HFF-Myc (cell line): Measurements from ENCODE around the gene HSPB3.

Source experiments
- DNase-seq: peaks from one replicate; pipeline ENCODE4 v3.0.0-alpha.2; 2011; ENCODE audit warnings: low read depth; ENCODE audit errors: extremely low read depth
- H3K4me3 ChIP-seq: replicated peaks from 2 replicates; pipeline ENCODE4 v1.5.1; 2011; ENCODE audit warnings: low read depth, mild to moderate bottlenecking, control low read depth, low read length
- TF ChIP-seq, protein P1 (sequence below): IDR thresholded peaks from 2 replicates; pipeline ENCODE4 v1.5.1; 2012; ENCODE audit warnings: mild to moderate bottlenecking, low read depth, low read length, control low read depth; ENCODE audit errors: missing control alignments

HSPB3 gene

DNA sequence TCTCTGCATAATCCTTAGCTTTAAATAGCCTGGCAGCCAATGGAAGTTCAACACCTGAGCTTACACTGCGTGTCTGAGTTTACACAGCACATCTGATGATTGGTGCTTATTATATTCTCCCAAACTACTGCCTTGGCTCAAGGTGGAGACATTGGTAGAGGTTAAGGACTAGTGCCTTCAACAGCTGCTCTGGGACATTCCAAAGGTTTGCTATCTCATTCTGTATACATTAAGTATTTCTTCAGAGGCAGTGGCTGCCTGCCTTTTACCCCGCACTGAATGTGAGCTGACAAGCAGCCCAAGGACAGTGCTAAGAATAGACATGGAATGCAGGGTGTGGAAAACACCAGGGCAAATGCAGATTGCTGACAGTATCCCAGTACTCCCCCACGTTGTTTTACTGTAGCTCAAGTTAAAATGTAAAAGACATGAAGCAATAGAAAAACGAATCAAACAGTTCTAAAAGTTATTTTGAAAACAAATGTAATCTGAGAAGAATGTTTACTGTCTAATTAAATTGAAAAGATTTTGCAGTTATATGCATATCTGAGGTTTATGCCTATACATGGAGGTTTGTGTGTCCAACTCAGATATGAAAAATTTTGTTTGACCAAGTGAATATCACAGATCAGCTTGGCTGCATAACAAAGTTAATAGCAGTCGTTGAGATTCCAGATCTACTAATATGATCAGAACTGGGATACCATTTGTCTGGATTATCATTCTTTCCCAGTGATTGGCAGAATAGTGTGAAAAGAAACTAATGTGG, 1.8 kb downstream of the HSPB3 start:
- DNase-seq = no peak
- TF ChIP-seq, protein P1, sequence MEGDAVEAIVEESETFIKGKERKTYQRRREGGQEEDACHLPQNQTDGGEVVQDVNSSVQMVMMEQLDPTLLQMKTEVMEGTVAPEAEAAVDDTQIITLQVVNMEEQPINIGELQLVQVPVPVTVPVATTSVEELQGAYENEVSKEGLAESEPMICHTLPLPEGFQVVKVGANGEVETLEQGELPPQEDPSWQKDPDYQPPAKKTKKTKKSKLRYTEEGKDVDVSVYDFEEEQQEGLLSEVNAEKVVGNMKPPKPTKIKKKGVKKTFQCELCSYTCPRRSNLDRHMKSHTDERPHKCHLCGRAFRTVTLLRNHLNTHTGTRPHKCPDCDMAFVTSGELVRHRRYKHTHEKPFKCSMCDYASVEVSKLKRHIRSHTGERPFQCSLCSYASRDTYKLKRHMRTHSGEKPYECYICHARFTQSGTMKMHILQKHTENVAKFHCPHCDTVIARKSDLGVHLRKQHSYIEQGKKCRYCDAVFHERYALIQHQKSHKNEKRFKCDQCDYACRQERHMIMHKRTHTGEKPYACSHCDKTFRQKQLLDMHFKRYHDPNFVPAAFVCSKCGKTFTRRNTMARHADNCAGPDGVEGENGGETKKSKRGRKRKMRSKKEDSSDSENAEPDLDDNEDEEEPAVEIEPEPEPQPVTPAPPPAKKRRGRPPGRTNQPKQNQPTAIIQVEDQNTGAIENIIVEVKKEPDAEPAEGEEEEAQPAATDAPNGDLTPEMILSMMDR = no peak
- H3K4me3 ChIP-seq = no peak overlapping the region

DNA sequence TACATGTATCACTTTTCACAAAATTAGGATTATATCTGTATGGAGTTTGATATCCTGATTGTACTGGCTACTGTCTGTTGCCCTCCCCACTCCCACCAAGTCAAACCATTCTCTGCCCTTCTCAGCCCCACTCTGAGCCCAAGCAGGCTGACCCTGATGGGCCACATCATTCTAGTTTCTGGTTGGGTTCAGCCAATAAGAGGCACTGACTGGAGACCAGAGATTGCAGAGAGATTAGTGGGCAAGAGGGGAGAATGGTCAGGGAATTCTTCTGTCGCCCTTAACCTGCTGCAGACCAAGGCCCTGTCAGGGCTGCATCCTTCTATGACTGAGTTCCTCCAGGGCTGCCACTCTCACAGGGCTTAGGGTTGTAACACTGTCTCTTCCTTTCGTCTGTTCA, 2.7 kb downstream of the HSPB3 start:
- TF ChIP-seq, protein P1 = no peak
- H3K4me3 ChIP-seq = no peak overlapping the region
- DNase-seq = no peak

DNA sequence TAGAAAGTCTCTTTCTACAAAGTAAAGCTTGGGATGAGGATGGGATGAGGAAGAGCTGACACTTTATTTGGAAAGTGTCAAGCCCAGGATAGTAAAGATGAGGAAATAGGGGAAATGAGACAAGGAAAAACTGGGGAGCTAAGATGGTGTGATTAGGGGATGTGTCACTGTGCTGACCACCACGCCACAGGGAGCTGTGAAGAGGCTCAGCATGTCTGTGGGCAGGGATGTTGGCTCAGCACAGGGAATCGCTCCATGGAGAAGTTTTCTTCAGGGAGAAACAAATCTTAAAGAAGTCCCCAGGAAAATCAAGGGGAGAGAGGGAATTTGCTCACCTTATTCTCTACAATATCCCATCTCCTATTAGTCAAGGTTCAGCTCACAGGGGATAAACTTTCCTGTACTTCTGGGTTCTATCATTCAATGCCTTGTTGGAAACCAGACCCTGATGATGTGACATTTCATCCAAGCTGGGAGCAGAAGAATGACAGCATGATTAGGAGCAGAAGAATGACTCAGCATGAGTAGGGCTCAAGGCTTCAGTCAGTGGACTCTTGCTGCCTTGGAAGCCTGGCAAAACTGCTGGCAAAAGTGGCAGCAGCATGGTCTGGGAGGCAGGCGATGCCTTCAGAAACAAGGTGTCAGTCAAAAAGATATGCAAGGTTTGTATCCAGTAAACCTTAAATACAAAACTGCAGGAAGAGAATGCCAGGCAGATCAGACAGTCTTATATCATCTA, 4.9 kb downstream of the HSPB3 start:
- TF ChIP-seq, protein P1 = no peak
- no peak for DNase-seq
- H3K4me3 ChIP-seq = no peak overlapping the region

DNA sequence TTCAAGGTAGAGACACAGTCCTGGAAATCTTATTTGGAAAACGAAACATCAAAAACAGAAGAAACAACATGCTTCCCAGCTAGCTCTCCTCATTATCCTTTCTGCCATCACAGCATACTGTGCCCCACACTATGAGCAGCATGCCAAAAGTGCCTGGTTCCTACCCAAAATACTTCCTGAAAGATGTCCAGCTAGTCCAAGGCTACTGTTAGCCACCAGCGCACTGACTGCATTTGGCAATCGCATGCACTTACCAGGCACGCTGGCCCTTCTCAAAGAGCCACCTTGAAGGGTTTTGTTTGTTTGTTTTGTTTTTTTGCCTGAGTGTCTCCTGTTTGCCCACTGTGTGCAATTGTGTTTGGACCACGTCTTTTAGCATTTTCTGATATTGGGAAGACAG, 6.8 kb downstream of the HSPB3 start:
- TF ChIP-seq, protein P1 = no peak
- no peak overlapping the region for H3K4me3 ChIP-seq
- no peak for DNase-seq

DNA sequence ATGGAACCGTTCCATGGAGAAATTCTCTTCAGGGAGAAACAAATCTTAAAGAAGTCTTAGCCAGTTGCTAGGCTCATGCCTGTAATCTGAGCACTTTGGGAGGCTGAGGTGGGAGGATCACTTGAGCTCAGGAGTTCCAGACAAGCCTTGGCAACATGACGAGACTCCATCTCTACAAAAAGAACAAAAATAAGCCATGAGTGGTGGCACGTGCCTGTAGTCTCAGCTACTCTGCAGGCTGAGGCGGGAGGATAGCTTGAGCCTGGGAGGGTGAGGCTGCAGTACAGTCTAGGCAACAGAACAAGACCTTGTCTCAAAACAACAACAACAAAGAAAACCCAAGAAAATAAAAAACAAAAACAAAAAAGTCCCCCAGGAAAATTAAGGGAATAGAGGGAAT, 8.2 kb downstream of the HSPB3 start:
- TF ChIP-seq, protein P1 = no peak
- DNase-seq = no peak
- H3K4me3 ChIP-seq = no peak overlapping the region

DNA sequence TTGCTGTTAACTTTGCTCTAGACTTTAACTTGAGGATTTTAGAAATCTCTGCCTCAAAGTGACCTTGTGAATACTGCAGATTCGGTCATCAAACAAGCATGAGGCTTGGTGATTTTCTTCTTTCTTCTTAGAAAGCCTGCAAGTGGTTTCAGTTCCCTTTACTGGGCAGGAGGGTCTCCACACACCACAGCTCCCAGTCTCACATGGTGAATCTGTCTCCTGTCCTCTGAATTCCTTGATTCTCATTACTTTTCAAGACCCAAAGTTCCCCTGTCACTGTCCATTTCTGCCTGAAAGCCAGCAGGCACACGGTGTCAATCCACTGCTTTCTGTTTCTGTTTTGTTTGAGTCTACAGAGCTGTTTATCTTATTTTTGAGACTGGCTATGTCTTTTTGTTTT, 14.1 kb downstream of the HSPB3 start:
- TF ChIP-seq, protein P1 = no peak
- H3K4me3 ChIP-seq = peak overlapping the region; percentile 33
- no peak for DNase-seq
